K562 (cell line): Measurements from ENCODE around the gene ROBO2. TPM values are rescaled to one million over a fixed set of nuclear protein-coding genes. Genes with fewer than 3 reads are reported as not detected.

ENCODE experiments used
- ATAC-seq: fragments of 200-7000 bp; cut with Tn5 transposase; 3 replicates; pipeline ENCODE4 v1.9.1; 2020; ENCODE audit warnings: moderate library complexity
- BruUV-seq: library from RNA; stranded (reverse); fragments of 400-500 nt; replicated peaks from 2 replicates; lab custom pipeline; 2021; lab: Mats Ljungman, UMichigan
- CTCF ChIA-PET: fragments of 300-600 bp; formaldehyde crosslinking; extraction: SDS; loops from one replicate; lab custom pipeline; 2021; ENCODE audit warnings: low intra/inter-chr PET ratio; lab: Yijun Ruan, JAX
- POLR2A ChIA-PET: fragments of 300-600, 350-650 bp; sonication (Branson Sonifier 250); formaldehyde crosslinking; extraction: SDS; loops from one replicate; lab custom pipeline; 2021; ENCODE audit warnings: antibody characterized with exemption, inconsistent platforms; lab: Yijun Ruan, JAX
- DNase-seq, 4 experiments: peaks; one replicate each; pipeline versions ENCODE4 v3.0.0 to v3.0.0-alpha.2; 2011 to 2018; ENCODE audit warnings: low spot score in 3 of 4, mixed read lengths in 3 of 4; ENCODE audit errors: extremely low read depth in 1 of 4
- FAIRE-seq: peaks from 2 replicates; lab custom pipeline; 2011; peaks lifted over from hg19 to GRCh38; lab: Jason Lieb, UNC
- H2AFZ ChIP-seq: 2 replicates; pipeline ENCODE4 v1.6.0; 2011; ENCODE audit warnings: low read depth, low read length, control low read depth, inconsistent platforms
- H3K27ac ChIP-seq: fragments of 200-600 bp; 3 replicates; pipeline ENCODE4 v1.8.0; 2011; ENCODE audit warnings: low read depth, mild to moderate bottlenecking, control low read depth, inconsistent platforms, low read length, moderate library complexity, mixed read lengths; ENCODE audit errors: extremely low read depth
- H3K27me3 ChIP-seq, 2 experiments: fragments of 300-600 bp in 1 of 2; 2 replicates in 1 of 2; 3 replicates in 1 of 2; pipeline versions ENCODE4 v1.6.0 to v1.8.0; 2011; ENCODE audit warnings: inconsistent platforms in 2 of 2, low read length in 2 of 2, mild to moderate bottlenecking in 1 of 2, mixed read lengths in 1 of 2, moderate library complexity in 1 of 2; ENCODE audit not compliant: control insufficient read depth in 2 of 2, insufficient read depth in 2 of 2
- H3K36me3 ChIP-seq: fragments of 300-600 bp; 3 replicates; pipeline ENCODE4 v1.8.0; 2011; ENCODE audit warnings: mild to moderate bottlenecking, low read length, inconsistent platforms; ENCODE audit not compliant: control insufficient read depth, insufficient read depth
- H3K4me1 ChIP-seq, 2 experiments: fragments of 200-600 bp in 1 of 2; replicated peaks in 1 of 2; 2 replicates in 1 of 2; 3 replicates in 1 of 2; pipeline versions ENCODE4 v1.5.1 to v1.8.0; 2011; ENCODE audit warnings: inconsistent platforms in 2 of 2, low read length in 2 of 2, mild to moderate bottlenecking in 1 of 2, mixed read lengths in 1 of 2, moderate library complexity in 1 of 2; ENCODE audit not compliant: control insufficient read depth in 2 of 2, insufficient read depth in 2 of 2
- H3K4me2 ChIP-seq: 2 replicates; pipeline ENCODE4 v1.6.1; 2011; ENCODE audit warnings: low read length, control low read depth, inconsistent platforms, mixed read lengths; ENCODE audit not compliant: insufficient read depth
- H3K4me3 ChIP-seq: fragments of 200-600 bp; sonication (generic), shearing (Covaris generic); 2 replicates; pipeline ENCODE4 v1.5.1; 2016; ENCODE audit warnings: control low read depth, inconsistent platforms
- H3K79me2 ChIP-seq: fragments of 200-600 bp; 3 replicates; pipeline ENCODE4 v1.8.0; 2011; ENCODE audit warnings: low read length, inconsistent platforms; ENCODE audit not compliant: control insufficient read depth, insufficient read depth
- H3K9ac ChIP-seq, 2 experiments: 2 replicates each; pipeline versions ENCODE4 v1.6.0 to v1.6.1; 2011; ENCODE audit warnings: low read depth in 2 of 2, low read length in 2 of 2, control low read depth in 1 of 2, inconsistent platforms in 1 of 2, mild to moderate bottlenecking in 1 of 2, mixed read lengths in 1 of 2; ENCODE audit not compliant: insufficient read depth in 1 of 2
- H3K9me1 ChIP-seq: one replicate; pipeline ENCODE4 v1.6.0; 2011; ENCODE audit warnings: inconsistent platforms, mild to moderate bottlenecking, low read length, moderate library complexity; ENCODE audit not compliant: control insufficient read depth, insufficient read depth
- H3K9me3 ChIP-seq: replicated peaks from 2 replicates; pipeline ENCODE4 v1.5.1; 2011; ENCODE audit warnings: low read depth, low read length, inconsistent platforms; ENCODE audit not compliant: control insufficient read depth, insufficient read depth
- H4K20me1 ChIP-seq: replicated peaks from 2 replicates; pipeline ENCODE4 v1.6.1; 2011; ENCODE audit warnings: low read length, inconsistent platforms, mixed read lengths; ENCODE audit not compliant: control insufficient read depth, insufficient read depth
- C11orf30 ChIP-seq: fragments of 450-650 bp; IDR thresholded peaks from 2 replicates; pipeline ENCODE4 v1.6.1; 2016; ENCODE audit warnings: low read depth, mild to moderate bottlenecking
- DACH1 ChIP-seq: fragments of 450-650 bp; IDR thresholded peaks from 2 replicates; pipeline ENCODE4 v1.6.1; 2018; ENCODE audit not compliant: partially characterized antibody
- DEAF1 ChIP-seq: fragments of 450-650 bp; formaldehyde crosslinking; IDR thresholded peaks from 2 replicates; pipeline ENCODE4 v1.4.0; 2020; ENCODE audit warnings: mild to moderate bottlenecking, moderate library complexity
- DPF2 ChIP-seq: fragments of 450-650 bp; IDR thresholded peaks from 2 replicates; pipeline ENCODE4 v1.6.1; 2016
- GATA2 ChIP-seq: sonication (generic); formaldehyde crosslinking; IDR thresholded peaks from 2 replicates; pipeline ENCODE4 v1.4.0; 2020; ENCODE audit warnings: mild to moderate bottlenecking, missing genetic modification reagents
- KAT7 ChIP-seq: sonication (generic); formaldehyde crosslinking; IDR thresholded peaks from 2 replicates; pipeline ENCODE4 v1.8.0; 2022; ENCODE audit warnings: missing genetic modification reagents, mild to moderate bottlenecking, borderline replicate concordance
- MEF2D ChIP-seq: conservative IDR thresholded peaks from 2 replicates; pipeline ENCODE4 v1.6.1; 2016; ENCODE audit warnings: low read depth, missing genetic modification characterization, missing compliant biosample characterization
- NBN ChIP-seq: fragments of 450-650 bp; IDR thresholded peaks from 2 replicates; pipeline ENCODE4 v1.6.1; 2016; ENCODE audit warnings: low read depth, mild to moderate bottlenecking
- NUFIP1 ChIP-seq: fragments of 450-650 bp; IDR thresholded peaks from 2 replicates; pipeline ENCODE4 v1.6.1; 2018; ENCODE audit not compliant: partially characterized antibody
- PHF20 ChIP-seq: fragments of 450-650 bp; IDR thresholded peaks from 2 replicates; pipeline ENCODE4 v1.6.1; 2018; ENCODE audit not compliant: partially characterized antibody
- RHOXF2B ChIP-seq: fragments of 250-450 bp; sonication (Bioruptor Pico); conservative IDR thresholded peaks from 2 replicates; pipeline ENCODE4 v1.5.1; 2021
- YBX1 ChIP-seq: fragments of 450-650 bp; IDR thresholded peaks from 2 replicates; pipeline ENCODE4 v1.7.1; 2016; ENCODE audit warnings: mild to moderate bottlenecking
- ZNF24 ChIP-seq: fragments of 450-650 bp; IDR thresholded peaks from 2 replicates; pipeline ENCODE4 v1.6.1; 2016
- ZNF507 ChIP-seq: conservative IDR thresholded peaks from 2 replicates; pipeline ENCODE4 v1.6.1; 2017; ENCODE audit warnings: missing genetic modification characterization, missing compliant biosample characterization
- ZNF561 ChIP-seq: fragments of 450-650 bp; formaldehyde crosslinking; conservative IDR thresholded peaks from 2 replicates; pipeline ENCODE4 v1.4.0; 2020; ENCODE audit warnings: mild to moderate bottlenecking, moderate library complexity
- ZNF586 ChIP-seq: fragments of 450-650 bp; formaldehyde crosslinking; conservative IDR thresholded peaks from 2 replicates; pipeline ENCODE4 v1.4.0; 2020; ENCODE audit warnings: mild to moderate bottlenecking, moderate library complexity
- WGBS: fragments of 100-300 bp; shearing (Covaris generic); methylation state at CpG from one replicate; pipeline ENCODE4 v1.1.6; 2016; ENCODE audit warnings: low coverage, mixed read lengths; ENCODE audit not compliant: insufficient coverage; ENCODE audit errors: missing lambda C conversion rate; 5-methylcytosine and 5-hydroxymethylcytosine counted together
- in situ Hi-C: fragments of 300-500 bp; cut with MboI; formaldehyde crosslinking; loops from 4 replicates; pipeline ENCODE4 v1.15.0; 2018; ENCODE audit warnings: inconsistent platforms, mixed read lengths
- intact Hi-C: fragments of 100-400 bp; cut with micrococcal nuclease; formaldehyde crosslinking; loops from 2 replicates; pipeline ENCODE4 v1.14.2; 2022
- polyA plus RNA-seq, 8 experiments: library from polyadenylated mRNA; depleted of rRNA in 4 of 8; stranded (reverse) in 5 of 8; unstranded in 3 of 8; fragments of >200 nt; fragmentation: Nextera tagmentation in 2 of 8; fragmentation: Illumina TruSeq in 1 of 8; extraction: Ambion mirVana in 2 of 8; extraction: Trizol in 1 of 8; gene quantifications; 2 replicates each; pipeline versions ENCODE4 v1.2.1 to v1.2.3, GENCODE V29; 2011 to 2014; ENCODE audit warnings: inconsistent platforms in 1 of 8, missing spikeins in 1 of 8
- total RNA-seq, 7 experiments: library from RNA; depleted of rRNA in 6 of 7; stranded (reverse); fragments of >200 nt in 6 of 7; fragmentation: Illumina TruSeq in 2 of 7; extraction: Trizol in 2 of 7; gene quantifications; 2 replicates each; pipeline versions ENCODE4 v1.2.1 to v1.2.3, GENCODE V29; 2011 to 2021; ENCODE audit warnings: low replicate concordance in 1 of 7

ROBO2 gene
- total and polyA plus RNA-seq, 9 of the 15 experiments (the other 6 are each of a cell fraction or from before 2014, with no cell fraction given): 0.84 to 3.0 (median 1.7) TPM

- no peak overlapping the region for H3K27ac ChIP-seq
- no peak overlapping the region for H2AFZ ChIP-seq
- H3K4me2 ChIP-seq: no peak overlapping the region
- no peaks in the 10 kb centered on the region for H4K20me1 ChIP-seq
- H3K4me3 ChIP-seq: no peak overlapping the region
- intact Hi-C loops: no loop called here
- POLR2A ChIA-PET: no interaction called here
- FAIRE-seq (no peak), DNase-seq (no peak), ATAC-seq (no peak)
- H3K4me1 ChIP-seq: no peaks in the 10 kb centered on the region
- no peaks in the 10 kb centered on the region for H3K27me3 ChIP-seq
- TF ChIP-seq C11orf30: no peak
- no peak for TF ChIP-seq DEAF1 (CRISPR knock-in tag)
- no peak for TF ChIP-seq GATA2 (CRISPR knock-in tag)
- no peak for TF ChIP-seq PHF20
- no peak for TF ChIP-seq RHOXF2B (CRISPR knock-in tag)
- TF ChIP-seq ZNF561 (CRISPR knock-in tag): no peak
- no peak for TF ChIP-seq ZNF24
- no peak for TF ChIP-seq NUFIP1
- TF ChIP-seq KAT7 (CRISPR knock-in tag): no peak
- no peak for TF ChIP-seq NBN
- TF ChIP-seq DPF2: no peak
- no peak for TF ChIP-seq ZNF507 (tag)
- no peak for TF ChIP-seq DACH1
- TF ChIP-seq MEF2D (tag): no peak
- no peak for TF ChIP-seq YBX1
- TF ChIP-seq ZNF586 (CRISPR knock-in tag): no peak
- CTCF ChIA-PET: no interaction called here
- 36% methylated on average over 6 of the region's 7 CpGs for WGBS
- H3K9me1 ChIP-seq: no peaks in the 10 kb centered on the region
- H3K9me3 ChIP-seq: no peaks in the 10 kb centered on the region
- H3K9ac ChIP-seq: no peak overlapping the region
- no peaks in the 10 kb centered on the region for H3K79me2 ChIP-seq
- H3K36me3 ChIP-seq: no peaks in the 10 kb centered on the region
- no TSS peak for BruUV-seq
- in situ Hi-C loops: no loop called here
Measured at GRCh38 chr3:77146004-77146403, 106.1 kb downstream of the ROBO2 start.
